Mesenchymal stem cell (in vitro differentiated cells and primary cell): ENCODE measurements around the gene DSCAML1.
A peak's percentile ranks its signal among the peaks of the same experiment; 100 is the strongest.

Source experiments
- DNase-seq: peaks from one replicate; pipeline ENCODE4 v3.0.0-alpha.2; 2013
- H2AFZ ChIP-seq: one replicate; pipeline ENCODE4 v1.6.1; 2013; ENCODE audit warnings: low read depth, mild to moderate bottlenecking, control low read depth, inconsistent platforms, low read length, moderate library complexity
- H2AK5ac ChIP-seq: 2 replicates; pipeline ENCODE4 v1.6.1; 2013; ENCODE audit warnings: low read length, moderate library complexity, mild to moderate bottlenecking, inconsistent platforms; ENCODE audit not compliant: severe bottlenecking
- H2BK120ac ChIP-seq: one replicate; pipeline ENCODE4 v1.6.1; 2013; ENCODE audit warnings: low read depth, mild to moderate bottlenecking, inconsistent platforms, low read length, moderate library complexity
- H2BK12ac ChIP-seq, 2 experiments: one replicate each; pipeline ENCODE4 v1.6.1; 2013; ENCODE audit warnings: inconsistent platforms in 2 of 2, low read length in 2 of 2, mild to moderate bottlenecking in 2 of 2, moderate library complexity in 2 of 2, control low read depth in 1 of 2
- H2BK15ac ChIP-seq: one replicate; pipeline ENCODE4 v1.6.1; 2013; ENCODE audit warnings: mild to moderate bottlenecking, low read depth, inconsistent platforms; ENCODE audit not compliant: poor library complexity, severe bottlenecking
- H2BK5ac ChIP-seq: 2 replicates; pipeline ENCODE4 v1.6.1; 2013; ENCODE audit warnings: low read depth, mild to moderate bottlenecking, low read length, control low read depth, inconsistent platforms; ENCODE audit not compliant: poor library complexity, severe bottlenecking
- H3K14ac ChIP-seq, 2 experiments: one replicate each; pipeline ENCODE4 v1.6.1; 2013; ENCODE audit warnings: inconsistent platforms in 2 of 2, low read length in 2 of 2, control low read depth in 1 of 2, mild to moderate bottlenecking in 1 of 2, moderate library complexity in 1 of 2
- H3K18ac ChIP-seq, 2 experiments: one replicate each; pipeline ENCODE4 v1.6.1; 2013; ENCODE audit warnings: inconsistent platforms in 2 of 2, low read length in 2 of 2, control low read depth in 1 of 2, low read depth in 1 of 2, mild to moderate bottlenecking in 1 of 2
- H3K23ac ChIP-seq, 2 experiments: one replicate each; pipeline ENCODE4 v1.6.1; 2013; ENCODE audit warnings: inconsistent platforms in 2 of 2, low read length in 2 of 2, mild to moderate bottlenecking in 2 of 2, moderate library complexity in 2 of 2, control low read depth in 1 of 2
- H3K27ac ChIP-seq: 2 replicates; pipeline ENCODE4 v1.5.1; 2013; ENCODE audit warnings: mild to moderate bottlenecking, moderate library complexity, low read length, control low read depth, inconsistent platforms; ENCODE audit not compliant: poor library complexity, severe bottlenecking
- H3K27me3 ChIP-seq, 2 experiments: 2 replicates each; pipeline versions ENCODE4 v1.6.1 to v1.7.0; 2013; ENCODE audit warnings: low read length in 2 of 2, mild to moderate bottlenecking in 2 of 2, moderate library complexity in 2 of 2, control low read depth in 1 of 2, inconsistent platforms in 1 of 2; ENCODE audit not compliant: control insufficient read depth in 1 of 2, insufficient read depth in 1 of 2
- H3K36me3 ChIP-seq, 2 experiments: 2 replicates each; pipeline versions ENCODE4 v1.6.1 to v1.7.0; 2013; ENCODE audit warnings: low read length in 2 of 2, control low read depth in 1 of 2, inconsistent platforms in 1 of 2, low read depth in 1 of 2, mild to moderate bottlenecking in 1 of 2; ENCODE audit not compliant: insufficient read depth in 2 of 2, control insufficient read depth in 1 of 2
- H3K4ac ChIP-seq, 2 experiments: one replicate each; pipeline ENCODE4 v1.6.1; 2013; ENCODE audit warnings: inconsistent platforms in 2 of 2, low read length in 2 of 2, mild to moderate bottlenecking in 2 of 2, moderate library complexity in 2 of 2, control low read depth in 1 of 2, low read depth in 1 of 2
- H3K4me1 ChIP-seq: 2 replicates; pipeline ENCODE4 v1.6.1; 2013; ENCODE audit warnings: low read depth, low read length, control low read depth; ENCODE audit not compliant: control insufficient read depth, insufficient read depth
- H3K4me2 ChIP-seq: 2 replicates; pipeline ENCODE4 v1.6.1; 2013; ENCODE audit warnings: low read length, mild to moderate bottlenecking, inconsistent platforms; ENCODE audit not compliant: poor library complexity, severe bottlenecking
- H3K4me3 ChIP-seq, 2 experiments: 2 replicates each; pipeline versions ENCODE4 v1.5.1 to v1.7.0; 2013; ENCODE audit warnings: low read length in 2 of 2, mild to moderate bottlenecking in 2 of 2, control low read depth in 1 of 2, low read depth in 1 of 2; ENCODE audit not compliant: insufficient read depth in 1 of 2
- H3K79me1 ChIP-seq: replicated peaks from 2 replicates; pipeline ENCODE4 v1.6.1; 2013; ENCODE audit warnings: mild to moderate bottlenecking, control low read depth, low read length, inconsistent platforms; ENCODE audit not compliant: poor library complexity, severe bottlenecking
- H3K9ac ChIP-seq: 2 replicates; pipeline ENCODE4 v1.7.0; 2013; ENCODE audit warnings: mild to moderate bottlenecking, low read length, moderate library complexity
- H3K9me3 ChIP-seq: 2 replicates; pipeline ENCODE4 v1.7.0; 2013; ENCODE audit warnings: mild to moderate bottlenecking, low read length; ENCODE audit not compliant: control insufficient read depth
- H4K8ac ChIP-seq: one replicate; pipeline ENCODE4 v1.6.1; 2013; ENCODE audit warnings: inconsistent platforms, mild to moderate bottlenecking, low read length, moderate library complexity
- H4K91ac ChIP-seq: one replicate; pipeline ENCODE4 v1.6.1; 2013; ENCODE audit warnings: mild to moderate bottlenecking, low read length, inconsistent platforms
- WGBS: methylation state at CpG from one replicate; pipeline ENCODE4 v1.1.7; 2013; ENCODE audit warnings: mixed read lengths; 5-methylcytosine and 5-hydroxymethylcytosine counted together

The DSCAML1 gene

GRCh38 chr11:117587416-117587815 lies 209.6 kb downstream of the DSCAML1 start:
- Histone ChIP-seq H2BK12ac (no peak overlapping the region), H2AFZ (no peak overlapping the region), H2BK15ac (no peak overlapping the region), H3K36me3 (no peaks in the 10 kb centered on the region), H2AK5ac (no peak overlapping the region), H4K8ac (no peak overlapping the region), H3K4me3 (no peak overlapping the region), H3K23ac (no peak overlapping the region), H3K4me1 (peaks cover 11% of the 10 kb centered on the region), H2BK120ac (no peak overlapping the region), H3K27ac (no peak overlapping the region), H3K18ac (no peak overlapping the region), H3K9me3 (no peaks in the 10 kb centered on the region), H4K91ac (no peak overlapping the region), H3K4ac (no peak overlapping the region), H3K79me1 (no peaks in the 10 kb centered on the region), H2BK5ac (no peak overlapping the region), H3K14ac (no peak overlapping the region), H3K9ac (no peak overlapping the region), H3K27me3 (peaks cover 46 to 47% of the 10 kb centered on the region in 2 experiments), H3K4me2 (no peak overlapping the region)
- no peak for DNase-seq
- 94% methylated on average over 5 of the region's 6 CpGs for WGBS

- peaks cover 11% of the 10 kb centered on the region for H3K4me1 ChIP-seq
- no peaks in the 10 kb centered on the region for H3K79me1 ChIP-seq
- no peak overlapping the region for H3K27ac ChIP-seq
- peaks cover 36 to 46% of the 10 kb centered on the region in 2 experiments for H3K27me3 ChIP-seq
- no peak for DNase-seq
- no peak overlapping the region for H3K4me3 ChIP-seq
- H3K4ac ChIP-seq, result no peak overlapping the region
- no peak overlapping the region for H2AFZ ChIP-seq
- H2BK5ac ChIP-seq, result no peak overlapping the region
- H3K4me2 ChIP-seq, result no peak overlapping the region
- no peak overlapping the region for H2AK5ac ChIP-seq
- H4K8ac ChIP-seq, result no peak overlapping the region
- 75% methylated on average over 5 of the region's 5 CpGs for WGBS
- no peaks in the 10 kb centered on the region for H3K36me3 ChIP-seq
- H3K14ac ChIP-seq, result no peak overlapping the region
- H4K91ac ChIP-seq, result no peak overlapping the region
- no peak overlapping the region for H2BK12ac ChIP-seq
- no peak overlapping the region for H3K18ac ChIP-seq
- no peak overlapping the region for H3K9ac ChIP-seq
- no peak overlapping the region for H2BK120ac ChIP-seq
- no peaks in the 10 kb centered on the region for H3K9me3 ChIP-seq
- no peak overlapping the region for H3K23ac ChIP-seq
- no peak overlapping the region for H2BK15ac ChIP-seq
Observed at GRCh38 chr11:117586392-117586791, 210.6 kb downstream of the DSCAML1 start.

- Histone ChIP-seq H2BK12ac (no peak overlapping the region), H3K4me3 (no peak overlapping the region), H3K4me1 (peaks cover 11% of the 10 kb centered on the region), H3K9ac (no peak overlapping the region), H3K36me3 (no peaks in the 10 kb centered on the region), H3K9me3 (no peaks in the 10 kb centered on the region), H2AK5ac (no peak overlapping the region), H3K23ac (no peak overlapping the region), H4K8ac (no peak overlapping the region), H3K14ac (no peak overlapping the region), H3K4ac (no peak overlapping the region), H3K79me1 (no peaks in the 10 kb centered on the region), H2AFZ (no peak overlapping the region), H4K91ac (no peak overlapping the region), H3K27me3 (peaks cover 38 to 47% of the 10 kb centered on the region in 2 experiments), H2BK120ac (no peak overlapping the region), H3K27ac (no peak overlapping the region), H2BK15ac (no peak overlapping the region), H3K18ac (no peak overlapping the region), H3K4me2 (no peak overlapping the region), H2BK5ac (no peak overlapping the region)
- 68% methylated on average over 8 of the region's 8 CpGs for WGBS
- no peak for DNase-seq
Observed at GRCh38 chr11:117585631-117586030, 211.4 kb downstream of the DSCAML1 start.

- Histone ChIP-seq H3K4me3 (peak overlapping the region in 1 of 2 experiments; percentile 52), H2BK120ac (no peak overlapping the region), H3K9me3 (no peaks in the 10 kb centered on the region), H4K91ac (no peak overlapping the region), H2BK5ac (no peak overlapping the region), H2AFZ (no peak overlapping the region), H3K4ac (no peak overlapping the region), H2BK15ac (no peak overlapping the region), H3K27me3 (peaks cover 37 to 51% of the 10 kb centered on the region in 2 experiments), H2BK12ac (no peak overlapping the region), H3K9ac (peak overlapping the region; percentile 47), H3K18ac (no peak overlapping the region), H3K14ac (no peak overlapping the region), H3K4me2 (no peak overlapping the region), H3K23ac (no peak overlapping the region), H3K27ac (peak overlapping the region; percentile 9), H2AK5ac (no peak overlapping the region), H3K36me3 (no peaks in the 10 kb centered on the region), H3K79me1 (no peaks in the 10 kb centered on the region), H3K4me1 (peaks cover 13% of the 10 kb centered on the region), H4K8ac (no peak overlapping the region)
- WGBS, result 72% methylated on average over 9 of the region's 9 CpGs
- DNase-seq, result no peak
Observed at GRCh38 chr11:117584056-117584830, 212.8 kb downstream of the DSCAML1 start.
